HepG2 (cell line): ENCODE data around the gene ZMIZ1. TPM values are rescaled to one million over a fixed set of nuclear protein-coding genes. Genes with fewer than 3 reads are reported as not detected.

Experiments
- CCDC6 ChIP-seq: sonication (generic); formaldehyde crosslinking; IDR thresholded peaks from 2 replicates; pipeline ENCODE4 v1.8.1; 2022; ENCODE audit warnings: mild to moderate bottlenecking, missing genetic modification reagents, moderate library complexity
- EHMT2 ChIP-seq: fragments of 200-600 bp; sonication (generic); IDR thresholded peaks from 2 replicates; pipeline ENCODE4 v1.7.0; 2017; ENCODE audit warnings: antibody characterized with exemption, low read depth, low read length, borderline replicate concordance
- ERF ChIP-seq: IDR thresholded peaks from 2 replicates; pipeline ENCODE4 v1.6.1; 2018; ENCODE audit warnings: missing biosample characterization, missing genetic modification reagents
- FIP1L1 ChIP-seq: fragments of 200-400 bp; formaldehyde crosslinking; IDR thresholded peaks from 2 replicates; pipeline ENCODE4 v1.6.1; 2018; ENCODE audit warnings: low read depth, mild to moderate bottlenecking, low read length, moderate library complexity, borderline replicate concordance; ENCODE audit not compliant: insufficient read depth
- FOXP1 ChIP-seq, 2 experiments: fragments of 450-650 bp in 1 of 2; IDR thresholded peaks; 2 replicates each; pipeline ENCODE4 v1.6.1; 2017 to 2018; ENCODE audit warnings: antibody characterized with exemption in 1 of 2
- FOXP4 ChIP-seq: sonication (generic); formaldehyde crosslinking; IDR thresholded peaks from 2 replicates; pipeline ENCODE4 v1.4.0; 2020; ENCODE audit warnings: missing genetic modification reagents
- KLF9 ChIP-seq: IDR thresholded peaks from 2 replicates; pipeline ENCODE4 v1.6.1; 2016; ENCODE audit warnings: low read depth
- RORA ChIP-seq: sonication (generic); formaldehyde crosslinking; IDR thresholded peaks from 2 replicates; pipeline ENCODE4 v1.5.0; 2020; ENCODE audit warnings: mild to moderate bottlenecking, missing genetic modification reagents, moderate library complexity
- SAFB2 ChIP-seq: sonication (generic); formaldehyde crosslinking; IDR thresholded peaks from 2 replicates; pipeline ENCODE4 v1.5.1; 2020; ENCODE audit warnings: missing genetic modification reagents, low read depth, mild to moderate bottlenecking, borderline replicate concordance
- SP1 ChIP-seq, 2 experiments: fragments of 450-650 bp in 1 of 2; sonication (generic) in 1 of 2; formaldehyde crosslinking in 1 of 2; IDR thresholded peaks; 2 replicates each; pipeline versions ENCODE4 v1.4.0 to v1.6.1; 2016 to 2020; ENCODE audit warnings: missing genetic modification reagents in 1 of 2
- TGIF2 ChIP-seq: IDR thresholded peaks from 2 replicates; pipeline ENCODE4 v1.6.1; 2016; ENCODE audit warnings: control low read depth, missing compliant biosample characterization
- ZBTB7A ChIP-seq: sonication (generic); formaldehyde crosslinking; IDR thresholded peaks from 2 replicates; pipeline ENCODE4 v1.8.0; 2022; ENCODE audit warnings: mild to moderate bottlenecking, missing genetic modification reagents
- ZC3H13 ChIP-seq: sonication (generic); formaldehyde crosslinking; IDR thresholded peaks from 2 replicates; pipeline ENCODE4 v1.8.1; 2023; ENCODE audit warnings: mild to moderate bottlenecking, missing genetic modification reagents, moderate library complexity
- ZNF142 ChIP-seq: sonication (generic); formaldehyde crosslinking; IDR thresholded peaks from 2 replicates; pipeline ENCODE4 v1.4.0; 2020; ENCODE audit warnings: missing genetic modification reagents
- ZNF484 ChIP-seq: sonication (generic); formaldehyde crosslinking; IDR thresholded peaks from 2 replicates; pipeline ENCODE4 v1.5.1; 2020; ENCODE audit warnings: mild to moderate bottlenecking, low read depth, missing genetic modification reagents, borderline replicate concordance
- ZNF772 ChIP-seq: sonication (generic); formaldehyde crosslinking; IDR thresholded peaks from 2 replicates; pipeline ENCODE4 v1.5.0; 2020; ENCODE audit warnings: mild to moderate bottlenecking, missing genetic modification reagents
- ZNF792 ChIP-seq: IDR thresholded peaks from 2 replicates; pipeline ENCODE4 v1.6.1; 2016
- ZNF850 ChIP-seq: sonication (generic); formaldehyde crosslinking; conservative IDR thresholded peaks from 2 replicates; pipeline ENCODE4 v1.9.0; 2021; ENCODE audit warnings: mild to moderate bottlenecking, missing genetic modification reagents
- ZSCAN21 ChIP-seq: sonication (generic); formaldehyde crosslinking; IDR thresholded peaks from 2 replicates; pipeline ENCODE4 v1.8.0; 2022; ENCODE audit warnings: mild to moderate bottlenecking, missing genetic modification reagents, moderate library complexity, borderline replicate concordance
- polyA plus RNA-seq, 8 experiments: library from polyadenylated mRNA; depleted of rRNA in 3 of 8; stranded (reverse) in 7 of 8; unstranded in 1 of 8; fragments of >200 nt; fragmentation: Illumina TruSeq in 4 of 8; extraction: Trizol in 4 of 8; gene quantifications; 2 replicates each; pipeline versions ENCODE4 v1.2.1 to v1.2.3, GENCODE V29; 2011 to 2016; ENCODE audit warnings: low read depth in 4 of 8, missing spikeins in 1 of 8, mixed read lengths in 1 of 8; ENCODE audit not compliant: insufficient read depth in 1 of 8
- total RNA-seq, 5 experiments: library from RNA; depleted of rRNA; stranded (reverse); fragments of >200 nt; fragmentation: Illumina TruSeq; extraction: Trizol; gene quantifications; 2 replicates each; pipeline ENCODE4 v1.2.3, GENCODE V29; 2016; ENCODE audit warnings: low read depth in 1 of 5
- TF ChIP-seq, protein P1 (sequence below): sonication (generic); formaldehyde crosslinking; conservative IDR thresholded peaks from 2 replicates; pipeline ENCODE4 v1.8.0; 2022; ENCODE audit warnings: mild to moderate bottlenecking, moderate library complexity, missing genetic modification reagents

The ZMIZ1 gene
- total and polyA plus RNA-seq, 2 of the 13 experiments (the other 11 are each of a cell fraction or from before 2014, with no cell fraction given), result 5.3 to 10.2 TPM

DNA sequence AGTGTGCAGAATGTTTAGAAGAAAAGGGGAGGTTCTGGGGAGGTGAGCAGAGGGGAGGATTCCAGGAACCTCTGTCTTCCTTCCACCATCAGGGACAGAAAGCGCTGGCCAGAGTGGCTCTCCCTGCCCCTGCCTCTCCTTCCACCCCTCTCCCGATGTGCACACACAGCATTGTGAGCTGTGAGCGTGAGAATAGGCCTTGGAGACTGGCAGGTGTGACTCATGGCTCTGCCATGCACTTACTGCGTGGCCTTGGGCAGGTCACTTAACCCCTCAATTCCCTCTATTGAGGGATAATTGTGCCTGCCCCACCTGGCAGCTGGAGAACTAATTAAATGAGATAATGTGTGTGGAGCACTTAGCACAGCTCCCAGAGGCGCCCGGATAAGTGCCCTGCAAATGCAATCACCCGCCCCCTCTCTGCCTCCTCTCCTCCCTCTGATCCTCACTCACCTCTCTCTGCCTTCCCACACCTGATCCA lies 115.4 kb downstream of the ZMIZ1 start (continued):
- TF ChIP-seq FOXP4 (CRISPR knock-in tag), result peak; percentile 59; the same call in 1 of the 2 replicates
- no peak for TF ChIP-seq FOXP1 (IDR thresholded peaks at IDR 0.05)
- TF ChIP-seq FOXP1 (CRISPR knock-in tag; IDR thresholded peaks at IDR 0.05), result no peak
- TF ChIP-seq ZBTB7A (CRISPR knock-in tag), result no peak
- no peak for TF ChIP-seq ZNF484 (CRISPR knock-in tag)
- TF ChIP-seq SAFB2 (CRISPR knock-in tag), result no peak
- TF ChIP-seq ZNF850 (CRISPR knock-in tag), result no peak
- peak; percentile 54 for TF ChIP-seq ZC3H13 (CRISPR knock-in tag)
- TF ChIP-seq SP1 (IDR thresholded peaks at IDR 0.05), result no peak
- no peak for TF ChIP-seq SP1 (CRISPR knock-in tag; IDR thresholded peaks at IDR 0.05)
- TF ChIP-seq ERF (CRISPR knock-in tag), result peak; percentile 70; the same call in 1 of the 2 replicates
- no peak for TF ChIP-seq TGIF2 (CRISPR knock-in tag)
- TF ChIP-seq KLF9, result no peak
- no peak for TF ChIP-seq EHMT2
- TF ChIP-seq ZSCAN21 (CRISPR knock-in tag), result no peak
- 0 out of 2 replicates have a peak, but pooled peaks have one; percentile 43 for TF ChIP-seq CCDC6 (CRISPR knock-in tag)
- peak; percentile 71; the same call in 1 of the 2 replicates for TF ChIP-seq ZNF792 (CRISPR knock-in tag)
- TF ChIP-seq FIP1L1, result no peak
- no peak for TF ChIP-seq ZNF142 (CRISPR knock-in tag)
- TF ChIP-seq, protein P1, sequence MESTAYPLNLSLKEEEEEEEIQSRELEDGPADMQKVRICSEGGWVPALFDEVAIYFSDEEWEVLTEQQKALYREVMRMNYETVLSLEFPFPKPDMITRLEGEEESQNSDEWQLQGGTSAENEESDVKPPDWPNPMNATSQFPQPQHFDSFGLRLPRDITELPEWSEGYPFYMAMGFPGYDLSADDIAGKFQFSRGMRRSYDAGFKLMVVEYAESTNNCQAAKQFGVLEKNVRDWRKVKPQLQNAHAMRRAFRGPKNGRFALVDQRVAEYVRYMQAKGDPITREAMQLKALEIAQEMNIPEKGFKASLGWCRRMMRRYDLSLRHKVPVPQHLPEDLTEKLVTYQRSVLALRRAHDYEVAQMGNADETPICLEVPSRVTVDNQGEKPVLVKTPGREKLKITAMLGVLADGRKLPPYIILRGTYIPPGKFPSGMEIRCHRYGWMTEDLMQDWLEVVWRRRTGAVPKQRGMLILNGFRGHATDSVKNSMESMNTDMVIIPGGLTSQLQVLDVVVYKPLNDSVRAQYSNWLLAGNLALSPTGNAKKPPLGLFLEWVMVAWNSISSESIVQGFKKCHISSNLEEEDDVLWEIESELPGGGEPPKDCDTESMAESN (CRISPR knock-in tag), result no peak
- no peak for TF ChIP-seq RORA (CRISPR knock-in tag)
- peak; percentile 37; the same call in 1 of the 2 replicates for TF ChIP-seq ZNF772
